Hematopoietic multipotent progenitor cell (in vitro differentiated cells): ENCODE results near the gene FAM240A. TPM values are rescaled to one million over a fixed set of nuclear protein-coding genes. Genes with fewer than 3 reads are reported as not detected.
"Not testable (repeated sequence)": the region's sequence is repeated elsewhere in the genome, so short reads cannot be mapped to it uniquely, and the experiment has no call there.

Source experiments
- DNase-seq, 3 donors: peaks; one replicate each; pipeline ENCODE4 v3.0.0-alpha.2; 2011 to 2015; ENCODE audit warnings: low read depth in 2 of 3, low spot score in 2 of 3
- total RNA-seq: library from RNA; depleted of rRNA; stranded (reverse); fragments of >200 nt; gene quantifications from one replicate; pipeline ENCODE4 v1.2.3, GENCODE V29; 2012

The FAM240A gene
- total RNA-seq = not detected

- no peak for DNase-seq
Measured at GRCh38 chr3:46612324-46612723, at the start of gene FAM240A. Gene FAM240A (plus strand): TSS chr3:46612525. CDS start chr3:46612684, 159 bp downstream.

- no peak for DNase-seq
Measured at GRCh38 chr3:46564190-46565021, 47.9 kb upstream of the FAM240A start.

DNA sequence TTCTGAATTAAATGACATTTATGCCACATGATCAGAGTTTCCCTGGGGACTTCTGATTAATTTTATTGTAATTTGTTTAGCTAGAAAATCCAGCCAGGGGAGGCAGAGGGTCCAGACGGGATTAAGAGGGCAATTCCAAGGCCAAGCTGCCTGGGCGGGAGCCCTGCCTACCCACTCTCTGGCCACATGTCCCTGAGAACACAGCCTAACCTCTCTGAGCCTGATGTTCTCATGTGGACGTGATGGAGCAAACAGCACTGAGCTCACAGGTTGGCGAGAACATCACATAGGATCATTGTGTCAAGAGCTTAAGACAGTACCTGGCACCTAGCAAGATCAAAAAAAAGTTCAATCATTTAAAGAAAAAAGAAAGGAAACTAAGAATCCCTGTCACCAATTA lies 47.2 kb upstream of the FAM240A start:
- DNase-seq = no peak

GRCh38 chr3:46565607-46566039 lies 46.7 kb upstream of the FAM240A start:
- peak in 1 of 3 donors; percentile 9 for DNase-seq

DNA sequence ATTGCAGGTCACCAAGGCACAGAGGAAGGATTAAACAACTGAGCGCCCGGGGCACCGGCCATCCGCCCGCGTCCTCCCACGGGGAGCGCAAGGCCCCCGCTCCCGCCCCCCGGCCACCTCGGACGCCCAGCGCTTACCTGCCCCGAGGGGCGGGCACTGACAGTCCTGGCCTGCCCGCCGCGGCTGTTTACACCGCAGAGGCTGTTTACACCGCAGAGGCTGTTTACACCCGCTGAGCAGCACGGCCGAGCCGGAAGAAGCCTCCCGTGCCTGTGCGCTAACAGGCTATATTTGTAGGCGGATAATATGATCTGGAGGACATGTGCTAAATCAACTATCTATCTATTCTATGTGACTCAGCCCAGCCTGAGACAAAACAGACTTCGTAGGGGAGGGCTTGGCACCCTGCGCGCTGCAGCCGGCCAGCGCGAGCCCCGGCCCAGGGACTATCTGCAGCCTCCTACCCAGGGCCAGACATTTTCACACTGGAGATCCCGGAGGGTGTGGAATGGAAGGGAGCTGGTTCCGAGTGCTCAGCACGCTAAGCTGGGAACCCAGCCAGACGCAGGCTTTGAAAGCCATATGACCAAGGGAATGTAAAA lies 46.2 kb upstream of the FAM240A start, which contains the start of gene LRRC2:
TSS of gene LRRC2 (minus strand) at position 263 of the 602 bp plus-strand sequence. CDS start 14,711 bp downstream, outside the sequence.
- peak in 1 of 3 donors; percentile 19 for DNase-seq

GRCh38 chr3:46571684-46572083 lies 40.6 kb upstream of the FAM240A start:
- no peak for DNase-seq

- no peak for DNase-seq
Measured at GRCh38 chr3:46573701-46574100, 38.6 kb upstream of the FAM240A start.

GRCh38 chr3:46574243-46574646 lies 38.1 kb upstream of the FAM240A start:
- DNase-seq = no peak

- no peak for DNase-seq
Measured at GRCh38 chr3:46574881-46575576, 37.3 kb upstream of the FAM240A start.

- DNase-seq = no peak
Measured at GRCh38 chr3:46575577-46576222, 36.6 kb upstream of the FAM240A start.

GRCh38 chr3:46576386-46576785 lies 35.9 kb upstream of the FAM240A start:
- DNase-seq = no peak

GRCh38 chr3:46576879-46577278 lies 35.4 kb upstream of the FAM240A start:
- DNase-seq = no peak

DNA sequence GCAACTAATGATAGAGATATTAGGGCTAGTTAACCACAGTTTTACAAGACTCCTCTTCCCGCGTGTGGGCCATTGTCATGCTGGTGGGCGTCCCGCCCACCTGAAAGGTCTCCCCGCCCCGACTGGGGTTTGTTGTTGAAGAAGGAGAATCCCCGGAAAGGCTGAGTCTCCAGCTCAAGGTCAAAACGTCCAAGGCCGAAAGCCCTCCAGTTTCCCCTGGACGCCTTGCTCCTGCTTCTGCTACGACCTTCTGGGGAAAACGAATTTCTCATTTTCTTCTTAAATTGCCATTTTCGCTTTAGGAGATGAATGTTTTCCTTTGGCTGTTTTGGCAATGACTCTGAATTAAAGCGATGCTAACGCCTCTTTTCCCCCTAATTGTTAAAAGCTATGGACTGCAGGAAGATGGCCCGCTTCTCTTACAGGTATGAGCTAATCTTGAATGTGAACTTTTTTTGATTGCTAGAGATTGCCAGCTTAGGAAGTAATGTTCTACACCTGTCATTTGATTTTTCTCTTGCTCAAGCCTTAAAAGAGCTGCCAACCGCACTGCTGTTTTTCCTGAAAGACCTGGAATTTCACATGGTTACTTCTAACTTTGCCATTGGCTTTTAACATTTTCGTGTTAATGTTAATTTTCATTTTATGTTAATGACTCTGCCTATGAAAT lies 34.6 kb upstream of the FAM240A start:
- not testable (repeated sequence) for DNase-seq

DNA sequence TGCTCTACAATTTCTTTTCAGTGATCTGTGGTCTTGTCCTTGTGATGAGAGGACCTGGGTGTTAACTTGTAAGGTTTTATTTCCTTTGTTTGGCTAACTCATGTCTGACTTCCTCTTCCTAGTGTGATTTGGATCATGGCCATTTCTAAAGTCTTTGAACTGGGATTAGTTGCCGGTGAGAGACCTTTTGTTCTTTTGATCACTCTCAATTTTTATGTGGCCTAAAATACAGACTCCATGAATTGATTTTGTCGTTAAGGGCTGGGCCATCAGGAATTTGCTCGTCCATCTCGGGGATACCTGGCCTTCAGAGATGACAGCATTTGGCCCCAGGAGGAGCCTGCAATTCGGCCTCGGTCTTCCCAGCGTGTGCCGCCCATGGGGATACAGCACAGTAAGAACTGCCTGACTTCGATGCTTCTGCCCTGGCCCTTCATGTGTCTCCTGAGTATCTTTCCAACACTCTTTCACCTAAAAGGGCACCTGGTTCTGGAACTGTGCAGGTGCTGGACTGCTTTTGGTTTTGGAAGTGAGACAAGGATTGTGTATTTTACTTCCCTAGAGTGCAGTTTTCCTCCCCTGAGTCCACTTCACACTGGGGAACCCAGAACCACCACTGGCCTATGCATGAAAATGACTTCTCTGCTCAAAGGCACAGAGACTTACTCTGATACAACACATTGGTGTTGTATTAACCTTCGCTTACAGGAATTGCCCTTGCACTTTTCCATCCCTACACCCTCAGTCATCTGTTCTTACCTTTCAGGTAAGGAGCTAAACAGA lies 33.2 kb upstream of the FAM240A start:
- peak in 1 of 3 donors; percentile 18 for DNase-seq

- no peak for DNase-seq
Measured at GRCh38 chr3:46579756-46580286, 32.5 kb upstream of the FAM240A start.

GRCh38 chr3:46580675-46581074 lies 31.6 kb upstream of the FAM240A start:
- DNase-seq = no peak

DNA sequence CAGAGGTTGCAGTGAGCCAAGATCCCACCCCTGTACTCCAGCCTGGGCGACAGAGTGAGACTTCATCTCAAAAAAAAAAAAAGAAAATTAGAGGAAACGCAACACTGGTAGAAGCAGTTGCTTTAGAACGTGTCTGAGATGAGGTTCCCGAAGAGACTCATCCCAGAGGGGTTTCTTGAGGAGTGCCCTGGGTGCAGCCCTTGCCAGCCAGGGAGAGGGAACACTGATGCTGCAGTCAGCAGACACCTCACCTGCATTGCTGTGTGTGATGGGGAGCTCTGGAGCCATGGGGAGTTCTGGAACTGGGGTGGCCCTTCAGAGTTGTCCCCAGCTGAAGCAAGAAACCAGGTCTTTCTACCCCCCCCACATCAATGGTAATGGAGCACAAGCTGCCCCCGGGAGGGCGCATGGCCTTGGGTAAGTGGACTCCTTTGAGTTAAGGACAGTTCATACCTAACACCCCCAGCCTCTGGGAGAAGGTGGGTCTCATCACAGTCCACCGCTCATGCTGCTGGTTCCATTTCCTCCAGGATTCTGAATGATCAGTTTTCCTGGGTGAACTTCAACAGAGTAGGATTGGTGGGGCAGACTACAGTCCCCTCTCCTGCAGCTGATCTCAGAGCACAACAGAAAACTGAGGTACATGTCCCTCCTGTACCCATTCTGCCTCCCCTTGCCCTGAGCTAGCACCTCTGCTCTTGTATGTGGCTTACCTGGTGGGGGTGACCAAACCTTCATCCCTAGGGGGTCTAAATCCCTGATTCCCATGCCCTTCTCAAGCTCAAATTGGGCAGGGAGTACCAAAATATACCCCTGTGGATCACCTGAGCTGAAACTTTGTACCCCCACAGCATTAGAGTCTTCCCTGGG lies 27.5 kb upstream of the FAM240A start:
- DNase-seq = no peak
